Stimulated activated CD8-positive, alpha-beta memory T cell treated with anti-CD3 and anti-CD28 coated beads, Interleukin-15, amount 100 ng/mL, for 48 hours (primary cell): ENCODE data around the gene KLHL40.

ENCODE experiments used
- DNase-seq, 2 donors: peaks; one replicate each; pipeline ENCODE4 v3.0.0-alpha.2; 2020; ENCODE audit warnings: low read depth in 2 of 2

Gene KLHL40

GRCh38 chr3:42690191-42690590 lies 4.9 kb downstream of the KLHL40 start:
- DNase-seq: no peak

- DNase-seq: no peak
Observed at GRCh38 chr3:42690766-42691680, 5.7 kb downstream of the KLHL40 start.

GRCh38 chr3:42691816-42692666 lies 6.7 kb downstream of the KLHL40 start:
- DNase-seq: no peak

GRCh38 chr3:42692667-42693529 lies 7.6 kb downstream of the KLHL40 start:
- no peak for DNase-seq

GRCh38 chr3:42693530-42693930 lies 8.2 kb downstream of the KLHL40 start:
- DNase-seq: no peak

- no peak for DNase-seq
Observed at GRCh38 chr3:42694366-42694765, 9.0 kb downstream of the KLHL40 start.

- no peak for DNase-seq
Observed at GRCh38 chr3:42696356-42697288, 11.3 kb downstream of the KLHL40 start.

- DNase-seq: no peak
Observed at GRCh38 chr3:42697289-42698051, 12.1 kb downstream of the KLHL40 start.

GRCh38 chr3:42698216-42698910 lies 13.0 kb downstream of the KLHL40 start:
- no peak for DNase-seq

- DNase-seq: no peak
Observed at GRCh38 chr3:42698911-42699230, 13.5 kb downstream of the KLHL40 start.

- no peak for DNase-seq
Observed at GRCh38 chr3:42699511-42699971, 14.2 kb downstream of the KLHL40 start.

- no peak for DNase-seq
Observed at GRCh38 chr3:42700366-42701288, 15.3 kb downstream of the KLHL40 start.

- peak; percentile 10 to 30 for DNase-seq
Observed at GRCh38 chr3:42701371-42702065, 16.2 kb downstream of the KLHL40 start.

- no peak for DNase-seq
Observed at GRCh38 chr3:42702066-42702951, 17.0 kb downstream of the KLHL40 start, which contains the start of gene HHATL. Gene HHATL (minus strand): TSS chr3:42702798. CDS start chr3:42700826, 1,972 bp downstream.

GRCh38 chr3:42702982-42703694 lies 17.8 kb downstream of the KLHL40 start:
- DNase-seq: no peak

GRCh38 chr3:42703695-42704025 lies 18.3 kb downstream of the KLHL40 start:
- no peak for DNase-seq
